ENCODE data around the gene GSK3B.

- TF ChIP-seq POLR2A (IDR thresholded peaks at IDR 0.05; ENCODE audit: low read depth, low read length) (no peak), TAF1 (IDR thresholded peaks at IDR 0.05; ENCODE audit: low read depth, low read length) (no peak), POLR2AphosphoS5 (IDR thresholded peaks at IDR 0.05; ENCODE audit: low read depth, low read length) (no peak), SPI1 (IDR thresholded peaks at IDR 0.05; ENCODE audit: low read depth, low read length) (no peak), PAX5 (IDR thresholded peaks at IDR 0.05; ENCODE audit: insufficient read depth, low read length, severe bottlenecking) (no peak)
These were observed 43.3 kb upstream of the GSK3B start for GRCh38 chr3:120137548-120137947.
